B cell (primary cell): ENCODE results near the gene GRK5.

Source experiments
- EZH2 ChIP-seq: IDR thresholded peaks from 2 replicates; pipeline ENCODE4 v1.6.1; 2012; ENCODE audit warnings: borderline replicate concordance, low read depth, mild to moderate bottlenecking, moderate library complexity, low read length; ENCODE audit not compliant: insufficient read depth, poor library complexity, severe bottlenecking
- TF ChIP-seq, protein P1 (sequence below): fragments of 200-600 bp; IDR thresholded peaks from one replicate; pipeline ENCODE4 v1.8.0; 2022; ENCODE audit warnings: antibody characterized with exemption, mild to moderate bottlenecking

GRCh38 chr10:119159332-119159731, 48.0 kb upstream of the GRK5 start:
- TF ChIP-seq, protein P1, sequence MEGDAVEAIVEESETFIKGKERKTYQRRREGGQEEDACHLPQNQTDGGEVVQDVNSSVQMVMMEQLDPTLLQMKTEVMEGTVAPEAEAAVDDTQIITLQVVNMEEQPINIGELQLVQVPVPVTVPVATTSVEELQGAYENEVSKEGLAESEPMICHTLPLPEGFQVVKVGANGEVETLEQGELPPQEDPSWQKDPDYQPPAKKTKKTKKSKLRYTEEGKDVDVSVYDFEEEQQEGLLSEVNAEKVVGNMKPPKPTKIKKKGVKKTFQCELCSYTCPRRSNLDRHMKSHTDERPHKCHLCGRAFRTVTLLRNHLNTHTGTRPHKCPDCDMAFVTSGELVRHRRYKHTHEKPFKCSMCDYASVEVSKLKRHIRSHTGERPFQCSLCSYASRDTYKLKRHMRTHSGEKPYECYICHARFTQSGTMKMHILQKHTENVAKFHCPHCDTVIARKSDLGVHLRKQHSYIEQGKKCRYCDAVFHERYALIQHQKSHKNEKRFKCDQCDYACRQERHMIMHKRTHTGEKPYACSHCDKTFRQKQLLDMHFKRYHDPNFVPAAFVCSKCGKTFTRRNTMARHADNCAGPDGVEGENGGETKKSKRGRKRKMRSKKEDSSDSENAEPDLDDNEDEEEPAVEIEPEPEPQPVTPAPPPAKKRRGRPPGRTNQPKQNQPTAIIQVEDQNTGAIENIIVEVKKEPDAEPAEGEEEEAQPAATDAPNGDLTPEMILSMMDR = no peak
- TF ChIP-seq EZH2 = no peak
